NCI-H1436 treated with DMSO at 0.1 percent for 48 hours (cell line): ENCODE results near the gene MGMT.
A peak's percentile ranks its signal among the peaks of the same experiment; 100 is the strongest.

ENCODE experiments used
- DNase-seq: peaks from one replicate; lab custom pipeline; 2025; lab: John Stamatoyannopoulos, UW

The MGMT gene

GRCh38 chr10:129594811-129595210 is 127.8 kb downstream of the MGMT start:
- no peak for DNase-seq

GRCh38 chr10:129598413-129598812 is 131.4 kb downstream of the MGMT start:
- no peak for DNase-seq

- no peak for DNase-seq
Observed at GRCh38 chr10:129599160-129599559, 132.1 kb downstream of the MGMT start.

GRCh38 chr10:129601737-129602136 is 134.7 kb downstream of the MGMT start:
- no peak for DNase-seq

- no peak for DNase-seq
Observed at GRCh38 chr10:129602938-129603535, 136.0 kb downstream of the MGMT start.

GRCh38 chr10:129604333-129605032 is 137.4 kb downstream of the MGMT start:
- DNase-seq = no peak

- DNase-seq = no peak
Observed at GRCh38 chr10:129605266-129605985, 138.4 kb downstream of the MGMT start.

GRCh38 chr10:129605986-129606518 is 139.0 kb downstream of the MGMT start:
- peak; percentile 94 for DNase-seq

GRCh38 chr10:129607607-129608109 is 140.6 kb downstream of the MGMT start:
- no peak for DNase-seq

- no peak for DNase-seq
Observed at GRCh38 chr10:129608653-129609052, 141.6 kb downstream of the MGMT start.

GRCh38 chr10:129609551-129609950 is 142.5 kb downstream of the MGMT start:
- no peak for DNase-seq

- DNase-seq = no peak
Observed at GRCh38 chr10:129612481-129613109, 145.6 kb downstream of the MGMT start.

GRCh38 chr10:129613377-129613980 is 146.4 kb downstream of the MGMT start:
- DNase-seq = no peak

GRCh38 chr10:129614341-129614740 is 147.3 kb downstream of the MGMT start:
- no peak for DNase-seq

- no peak for DNase-seq
Observed at GRCh38 chr10:129615381-129615780, 148.3 kb downstream of the MGMT start.

- no peak for DNase-seq
Observed at GRCh38 chr10:129615921-129616525, 149.0 kb downstream of the MGMT start.

GRCh38 chr10:129617768-129618167 is 150.7 kb downstream of the MGMT start:
- no peak for DNase-seq

- DNase-seq = no peak
Observed at GRCh38 chr10:129621062-129621461, 154.0 kb downstream of the MGMT start.

- no peak for DNase-seq
Observed at GRCh38 chr10:129621693-129622092, 154.7 kb downstream of the MGMT start.

- no peak for DNase-seq
Observed at GRCh38 chr10:129622291-129622690, 155.2 kb downstream of the MGMT start.

- DNase-seq = no peak
Observed at GRCh38 chr10:129622736-129623135, 155.7 kb downstream of the MGMT start.
